ENCODE measurements around the gene ATP8B4. TPM values are rescaled to one million over a fixed set of nuclear protein-coding genes. Genes with fewer than 3 reads are reported as not detected.

The ATP8B4 gene
- total RNA-seq, 5 donors from 2014 or later (not counting 1 experiment from before 2014, with no cell fraction given), result 0.72 to 2.4 (median 1.3) TPM

DNA sequence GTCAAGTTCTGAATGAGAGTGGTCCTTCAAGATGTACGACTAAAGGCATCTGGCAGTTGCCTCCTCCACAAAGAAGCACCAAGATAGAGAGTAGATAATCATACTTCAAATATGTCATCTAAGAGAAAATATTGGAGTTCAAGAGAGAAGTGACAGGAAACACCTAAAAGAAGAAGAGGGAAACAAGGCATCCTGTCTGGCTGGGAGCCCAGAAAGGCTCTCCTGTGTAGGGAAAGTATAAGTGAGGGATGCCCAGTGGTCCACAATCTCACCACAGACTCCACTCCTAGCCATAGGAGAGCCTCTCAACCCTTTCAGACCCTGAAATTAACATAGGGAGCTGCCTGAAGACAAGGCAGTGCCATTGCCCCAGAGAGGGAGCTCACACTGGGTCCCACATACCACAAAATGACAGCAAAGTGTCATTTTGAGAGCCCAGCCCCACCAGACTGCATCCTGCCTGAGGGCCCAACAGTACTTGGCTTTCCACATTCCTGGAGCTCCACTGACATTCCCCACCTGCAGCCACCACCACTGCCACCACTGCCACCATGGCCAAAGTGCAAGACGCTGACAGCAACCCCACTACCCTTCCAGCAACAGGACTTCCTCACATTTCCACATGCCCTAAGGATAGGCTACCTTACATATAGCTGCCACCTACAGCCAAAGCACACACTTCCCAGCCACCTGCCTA lies 210.6 kb downstream of the ATP8B4 start:
- H3K9me3 Mint-ChIP-seq, result peaks cover 4 to 22% (median 13%) of the 10 kb centered on the region in 3 donors
- H3K4me3 ChIP-seq (ENCODE audit: control insufficient read depth in 1 of 2, extremely low read depth in 1 of 2, low read length in 1 of 2), result no peak overlapping the region
- H3K4me1 Mint-ChIP-seq, result no peaks in the 10 kb centered on the region
- no peaks in the 10 kb centered on the region for H3K36me3 ChIP-seq (ENCODE audit: control insufficient read depth in 2 of 2, extremely low read depth in 1 of 2, insufficient read depth in 1 of 2, low read length in 1 of 2)
- H3K27me3 Mint-ChIP-seq, result peaks cover 8 to 11% of the 10 kb centered on the region in 2 donors
- CTCF ChIA-PET, result no interaction called here
- no peaks in the 10 kb centered on the region for H3K36me3 Mint-ChIP-seq
- H3K27ac ChIP-seq (ENCODE audit: low read length), result no peak overlapping the region
- H3K27ac Mint-ChIP-seq, result no peak overlapping the region
- no peak overlapping the region for H3K4me3 Mint-ChIP-seq
- POLR2A ChIA-PET, result no interaction called here
- peaks cover 0 to 10% of the 10 kb centered on the region in 2 experiments for H3K27me3 ChIP-seq (replicated peaks in 1 of 2; ENCODE audit: control insufficient read depth in 2 of 2, extremely low read depth in 1 of 2, insufficient read depth in 2 of 2, low read length in 1 of 2)
- no peak for ATAC-seq (replicated peaks in 1 of 4)
- WGBS (ENCODE audit: insufficient coverage), result 88% methylated on average over 1 of the region's 2 CpGs
- no peaks in the 10 kb centered on the region for H3K4me1 ChIP-seq (ENCODE audit: control insufficient read depth in 1 of 2, extremely low read depth in 1 of 2, insufficient read depth in 2 of 2, low read length in 2 of 2)
- DNase-seq, result no peak
- H3K9me3 ChIP-seq, result no peaks in the 10 kb centered on the region

DNA sequence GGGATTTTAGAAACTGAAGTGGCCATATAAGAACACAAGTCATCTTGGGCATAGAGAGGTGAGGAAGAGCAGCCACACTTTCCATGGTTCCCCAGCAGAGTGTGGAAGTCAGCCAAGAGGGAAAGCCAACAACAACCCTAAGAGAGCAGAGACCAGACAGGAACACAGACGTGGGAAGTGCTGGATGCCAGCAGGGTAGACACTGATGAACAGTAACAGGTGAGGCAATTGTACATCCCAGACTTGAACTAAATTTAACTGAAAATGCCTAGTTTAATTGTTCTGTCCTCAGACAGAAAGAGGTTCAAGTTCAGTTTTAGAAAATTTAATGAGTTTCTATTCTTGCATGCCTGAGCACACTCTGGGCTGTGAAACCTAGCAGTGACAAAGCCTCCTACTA lies 212.1 kb downstream of the ATP8B4 start:
- ChIA-PET POLR2A (no interaction called here), CTCF (no interaction called here)
- Histone ChIP-seq H3K4me1 (ENCODE audit: control insufficient read depth in 1 of 2, extremely low read depth in 1 of 2, insufficient read depth in 2 of 2, low read length in 2 of 2) (no peaks in the 10 kb centered on the region), H3K4me3 (ENCODE audit: control insufficient read depth in 1 of 2, extremely low read depth in 1 of 2, low read length in 1 of 2) (no peak overlapping the region), H3K27ac (ENCODE audit: low read length) (no peak overlapping the region), H3K9me3 (no peaks in the 10 kb centered on the region), H3K27me3 (replicated peaks in 1 of 2; ENCODE audit: control insufficient read depth in 2 of 2, extremely low read depth in 1 of 2, insufficient read depth in 2 of 2, low read length in 1 of 2) (peaks cover 0 to 10% of the 10 kb centered on the region in 2 experiments), H3K36me3 (ENCODE audit: control insufficient read depth in 2 of 2, extremely low read depth in 1 of 2, insufficient read depth in 1 of 2, low read length in 1 of 2) (no peaks in the 10 kb centered on the region)
- DNase-seq (no peak), ATAC-seq (replicated peaks in 1 of 4) (no peak)
- no CpG with 5 or more reads among the region's 1 CpG for WGBS (ENCODE audit: insufficient coverage)
- H3K27ac Mint-ChIP-seq, result no peak overlapping the region
- H3K4me1 Mint-ChIP-seq, result no peaks in the 10 kb centered on the region
- H3K9me3 Mint-ChIP-seq, result peaks cover 4 to 17% (median 11%) of the 10 kb centered on the region in 3 donors
- no peaks in the 10 kb centered on the region for H3K36me3 Mint-ChIP-seq
- no peak overlapping the region for H3K4me3 Mint-ChIP-seq
- H3K27me3 Mint-ChIP-seq, result peaks cover 8 to 11% of the 10 kb centered on the region in 2 donors

DNA sequence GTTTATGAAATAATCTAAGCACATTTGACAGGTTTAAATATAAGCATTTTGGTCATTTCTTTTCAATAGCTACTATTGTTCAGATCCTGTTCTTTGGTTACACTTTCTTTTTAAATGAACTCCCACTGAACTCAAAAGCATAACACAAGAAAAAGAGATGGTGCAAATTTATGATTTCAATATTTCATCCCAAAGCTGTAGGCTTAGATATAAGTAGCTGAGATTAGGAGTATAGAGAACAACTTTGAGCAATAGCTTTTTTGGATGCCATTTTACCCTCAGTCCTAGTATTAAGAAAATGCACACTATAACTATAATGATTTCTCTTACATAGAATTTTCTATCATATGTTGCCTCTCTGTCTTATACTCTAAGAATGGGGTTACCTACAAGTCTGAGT lies 213.8 kb downstream of the ATP8B4 start:
- Histone ChIP-seq H3K9me3 (no peaks in the 10 kb centered on the region), H3K36me3 (ENCODE audit: control insufficient read depth in 2 of 2, extremely low read depth in 1 of 2, insufficient read depth in 1 of 2, low read length in 1 of 2) (no peaks in the 10 kb centered on the region), H3K27me3 (replicated peaks in 1 of 2; ENCODE audit: control insufficient read depth in 2 of 2, extremely low read depth in 1 of 2, insufficient read depth in 2 of 2, low read length in 1 of 2) (peaks cover 0 to 10% of the 10 kb centered on the region in 2 experiments), H3K27ac (ENCODE audit: low read length) (no peak overlapping the region), H3K4me1 (ENCODE audit: control insufficient read depth in 1 of 2, extremely low read depth in 1 of 2, insufficient read depth in 2 of 2, low read length in 2 of 2) (no peaks in the 10 kb centered on the region), H3K4me3 (ENCODE audit: control insufficient read depth in 1 of 2, extremely low read depth in 1 of 2, low read length in 1 of 2) (no peak overlapping the region)
- Mint-ChIP-seq H3K27ac (no peak overlapping the region), H3K9me3 (peaks cover 4 to 8% (median 5%) of the 10 kb centered on the region in 3 donors), H3K4me1 (no peaks in the 10 kb centered on the region), H3K27me3 (peaks cover 8 to 11% of the 10 kb centered on the region in 2 donors), H3K36me3 (no peaks in the 10 kb centered on the region), H3K4me3 (no peak overlapping the region)
- ChIA-PET POLR2A (no interaction called here), CTCF (no interaction called here)
- ATAC-seq (replicated peaks in 1 of 4) (no peak), DNase-seq (no peak)

DNA sequence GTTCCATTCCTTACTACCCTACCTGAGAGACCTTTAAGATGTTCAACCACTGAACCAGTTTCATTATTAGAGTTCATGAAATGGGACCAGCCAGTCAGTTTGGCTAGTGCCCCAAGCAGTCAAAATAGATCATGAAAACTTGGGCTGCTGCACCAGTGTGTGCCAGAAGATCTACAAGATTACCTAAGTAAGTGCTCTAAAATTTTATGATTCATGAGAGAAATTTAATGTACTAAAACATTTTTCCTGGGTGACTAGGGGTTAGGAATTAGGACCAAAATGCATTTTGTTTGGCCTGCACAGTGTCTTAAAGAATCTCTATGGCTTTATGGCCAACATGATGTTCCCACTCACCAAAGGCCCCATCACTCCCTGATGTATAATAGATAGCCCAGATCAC lies 214.7 kb downstream of the ATP8B4 start:
- H3K4me3 ChIP-seq (ENCODE audit: control insufficient read depth in 1 of 2, extremely low read depth in 1 of 2, low read length in 1 of 2), result no peak overlapping the region
- no peaks in the 10 kb centered on the region for H3K9me3 Mint-ChIP-seq
- ChIA-PET POLR2A (no interaction called here), CTCF (no interaction called here)
- H3K27me3 ChIP-seq (replicated peaks in 1 of 2; ENCODE audit: control insufficient read depth in 2 of 2, extremely low read depth in 1 of 2, insufficient read depth in 2 of 2, low read length in 1 of 2), result peaks cover 0 to 9% of the 10 kb centered on the region in 2 experiments
- H3K4me1 Mint-ChIP-seq, result no peaks in the 10 kb centered on the region
- H3K27me3 Mint-ChIP-seq, result peaks cover 8 to 10% of the 10 kb centered on the region in 2 donors
- H3K27ac Mint-ChIP-seq, result no peak overlapping the region
- H3K36me3 Mint-ChIP-seq, result no peaks in the 10 kb centered on the region
- no peaks in the 10 kb centered on the region for H3K36me3 ChIP-seq (ENCODE audit: control insufficient read depth in 2 of 2, extremely low read depth in 1 of 2, insufficient read depth in 1 of 2, low read length in 1 of 2)
- ATAC-seq (replicated peaks in 1 of 4) (no peak), DNase-seq (no peak)
- H3K4me1 ChIP-seq (ENCODE audit: control insufficient read depth in 1 of 2, extremely low read depth in 1 of 2, insufficient read depth in 2 of 2, low read length in 2 of 2), result no peaks in the 10 kb centered on the region
- no peak overlapping the region for H3K4me3 Mint-ChIP-seq
- H3K9me3 ChIP-seq, result no peaks in the 10 kb centered on the region
- H3K27ac ChIP-seq (ENCODE audit: low read length), result no peak overlapping the region

DNA sequence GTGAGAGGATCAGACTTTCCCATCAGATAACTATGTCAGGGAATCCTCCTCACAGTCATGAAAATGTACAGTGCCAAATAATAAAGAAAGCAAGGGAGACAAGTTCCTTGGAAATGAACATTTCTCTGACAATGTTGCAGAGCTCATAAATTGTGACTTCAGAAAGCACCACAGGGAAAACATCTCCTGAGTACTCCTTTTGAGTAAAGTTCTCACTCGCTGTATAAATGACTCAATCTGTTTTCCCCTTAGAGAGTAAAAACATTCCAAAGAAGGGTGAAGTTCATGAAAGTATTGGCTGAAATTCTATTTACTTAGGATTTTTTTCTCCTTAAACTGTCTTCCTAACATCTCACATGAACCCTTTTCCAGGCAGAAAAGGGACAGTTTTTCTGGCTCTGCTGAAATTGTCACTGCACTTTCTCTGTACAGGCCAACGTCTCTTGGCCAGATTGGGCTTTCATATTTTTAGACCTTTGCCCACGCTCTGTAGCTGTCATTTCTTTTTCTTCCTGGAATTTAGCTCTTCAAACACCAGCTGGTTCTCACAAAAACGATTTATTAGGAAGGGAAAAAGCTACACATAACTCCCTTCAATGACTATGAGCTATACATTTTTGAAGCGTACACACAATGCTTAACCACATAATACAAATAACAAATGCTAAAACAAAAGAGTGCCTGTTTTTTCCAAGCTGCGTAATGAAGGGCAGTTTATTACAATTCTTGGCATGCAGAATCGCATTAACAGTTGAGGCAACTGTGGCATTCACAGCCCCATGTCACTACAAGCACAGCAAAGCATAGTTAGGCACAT lies 216.1 kb downstream of the ATP8B4 start:
- CTCF ChIA-PET, result interaction anchor here in 1 of 2 donors (0.7 kb wide), 1 partner anchor 50 kb away, joined by 4 read pairs; no protein-coding TSS in a partner anchor
- no peaks in the 10 kb centered on the region for H3K9me3 ChIP-seq
- no peaks in the 10 kb centered on the region for H3K27me3 ChIP-seq (replicated peaks in 1 of 2; ENCODE audit: control insufficient read depth in 2 of 2, extremely low read depth in 1 of 2, insufficient read depth in 2 of 2, low read length in 1 of 2)
- no peak overlapping the region for H3K4me3 ChIP-seq (ENCODE audit: control insufficient read depth in 1 of 2, extremely low read depth in 1 of 2, low read length in 1 of 2)
- no peaks in the 10 kb centered on the region for H3K36me3 Mint-ChIP-seq
- no peaks in the 10 kb centered on the region for H3K9me3 Mint-ChIP-seq
- ATAC-seq (replicated peaks in 1 of 4), result no peak
- 40% methylated on average over 1 of the region's 7 CpGs for WGBS (ENCODE audit: insufficient coverage)
- POLR2A ChIA-PET, result no interaction called here
- H3K27ac ChIP-seq (ENCODE audit: low read length), result no peak overlapping the region
- H3K4me1 ChIP-seq (ENCODE audit: control insufficient read depth in 1 of 2, extremely low read depth in 1 of 2, insufficient read depth in 2 of 2, low read length in 2 of 2), result no peaks in the 10 kb centered on the region
- H3K4me3 Mint-ChIP-seq, result no peak overlapping the region
- H3K36me3 ChIP-seq (ENCODE audit: control insufficient read depth in 2 of 2, extremely low read depth in 1 of 2, insufficient read depth in 1 of 2, low read length in 1 of 2), result no peaks in the 10 kb centered on the region
- H3K4me1 Mint-ChIP-seq, result no peaks in the 10 kb centered on the region
- no peak for DNase-seq
- peaks cover 6 to 8% of the 10 kb centered on the region in 2 donors for H3K27me3 Mint-ChIP-seq
- no peak overlapping the region for H3K27ac Mint-ChIP-seq

DNA sequence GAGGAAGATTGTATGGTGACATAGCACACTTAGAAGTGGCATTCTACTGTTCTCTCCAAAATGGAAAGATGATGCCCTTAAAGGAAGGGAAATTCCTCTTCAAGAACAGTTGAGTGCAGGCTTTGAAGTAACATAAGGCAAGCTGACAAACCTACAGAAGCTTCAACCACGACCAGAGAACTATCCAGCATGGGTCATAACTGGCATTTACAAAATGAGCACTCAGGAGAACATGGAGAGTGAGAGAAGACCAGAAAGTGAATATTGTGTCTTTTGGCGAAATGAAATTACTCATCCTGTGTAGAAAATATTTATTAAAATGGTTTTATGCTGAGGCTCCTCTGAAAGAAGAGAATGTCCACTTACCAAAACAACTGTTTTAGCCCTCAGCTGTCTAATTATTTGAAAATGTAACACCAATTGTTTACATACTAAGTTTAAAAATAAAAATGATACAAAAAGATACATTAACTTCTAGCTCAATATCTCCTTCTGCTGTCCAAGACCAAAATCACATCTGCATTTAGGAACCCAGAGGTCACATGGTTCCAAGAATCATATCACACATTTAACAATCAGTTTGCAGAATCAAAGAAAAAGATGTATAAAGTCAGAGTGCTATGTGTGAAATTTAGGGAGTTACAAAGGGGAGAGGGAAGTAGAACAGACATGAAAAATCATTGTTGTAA lies 216.9 kb downstream of the ATP8B4 start:
- ChIA-PET CTCF (no interaction called here), POLR2A (no interaction called here)
- DNase-seq (no peak), ATAC-seq (replicated peaks in 1 of 4) (no peak)
- Histone ChIP-seq H3K9me3 (no peaks in the 10 kb centered on the region), H3K4me1 (ENCODE audit: control insufficient read depth in 1 of 2, extremely low read depth in 1 of 2, insufficient read depth in 2 of 2, low read length in 2 of 2) (no peaks in the 10 kb centered on the region), H3K27ac (ENCODE audit: low read length) (no peak overlapping the region), H3K4me3 (ENCODE audit: control insufficient read depth in 1 of 2, extremely low read depth in 1 of 2, low read length in 1 of 2) (no peak overlapping the region), H3K27me3 (replicated peaks in 1 of 2; ENCODE audit: control insufficient read depth in 2 of 2, extremely low read depth in 1 of 2, insufficient read depth in 2 of 2, low read length in 1 of 2) (no peaks in the 10 kb centered on the region), H3K36me3 (ENCODE audit: control insufficient read depth in 2 of 2, extremely low read depth in 1 of 2, insufficient read depth in 1 of 2, low read length in 1 of 2) (no peaks in the 10 kb centered on the region)
- WGBS (ENCODE audit: insufficient coverage), result no CpG with 5 or more reads among the region's 2 CpGs
- peaks cover 4 to 8% of the 10 kb centered on the region in 2 donors for H3K27me3 Mint-ChIP-seq
- H3K4me3 Mint-ChIP-seq, result no peak overlapping the region
- no peaks in the 10 kb centered on the region for H3K9me3 Mint-ChIP-seq
- no peaks in the 10 kb centered on the region for H3K4me1 Mint-ChIP-seq
- no peak overlapping the region for H3K27ac Mint-ChIP-seq
- H3K36me3 Mint-ChIP-seq, result no peaks in the 10 kb centered on the region

Data from T-cell (primary cell).